ENCODE results near the gene MYBPH.

DNA sequence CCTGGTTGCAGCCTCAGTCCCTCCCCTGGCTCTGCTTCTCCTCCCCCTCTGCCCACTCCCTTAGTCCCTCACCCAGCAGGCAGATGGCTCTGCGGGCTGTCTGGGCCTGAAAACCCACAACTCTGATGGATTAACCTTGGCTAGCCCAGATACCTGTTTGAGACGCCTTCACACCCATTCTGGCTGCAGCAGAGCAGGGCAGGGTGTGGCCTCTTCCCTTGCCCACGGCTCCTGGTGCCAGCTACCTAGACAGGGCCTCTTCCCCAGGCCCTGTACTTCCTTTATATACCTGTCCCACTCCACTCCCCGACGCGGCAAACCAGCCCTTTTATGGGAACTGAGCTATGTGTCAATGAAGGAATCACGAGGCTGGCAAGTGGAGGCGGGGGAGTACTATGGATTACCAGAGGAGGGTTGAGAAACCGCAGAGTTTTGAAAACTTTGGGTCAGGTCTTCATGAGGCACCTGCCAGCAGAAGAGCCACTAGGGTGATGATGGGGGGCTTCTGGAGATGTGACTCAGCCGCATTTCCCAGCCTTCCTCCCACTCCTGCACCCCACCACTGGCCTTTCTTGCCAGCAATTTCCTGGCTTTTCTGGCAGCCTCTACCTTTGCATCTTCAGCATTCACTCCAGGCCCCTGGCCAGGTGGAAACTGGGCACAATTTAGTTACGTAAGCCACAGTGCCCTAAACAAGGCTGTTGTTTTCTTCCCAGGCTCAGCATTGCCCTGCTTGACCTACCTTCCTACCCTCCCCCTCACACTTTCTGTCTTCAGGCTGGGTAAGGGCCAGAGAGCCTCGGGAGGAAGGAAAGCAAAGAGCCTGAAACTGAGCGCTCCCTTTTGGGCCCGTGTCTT lies 11.0 kb upstream of the MYBPH start, which contains the start of gene CHI3L1:
- TF ChIP-seq RAD21 (IDR thresholded peaks at IDR 0.05; ENCODE audit: insufficient read depth, low read depth, low read length), result no peak
- no peak for TF ChIP-seq NFYB (IDR thresholded peaks at IDR 0.05; ENCODE audit: insufficient read depth, low read depth, low read length)
- TF ChIP-seq YY1 (IDR thresholded peaks at IDR 0.05; ENCODE audit: low read depth, low read length), result no peak
- TF ChIP-seq CHD4 (IDR thresholded peaks at IDR 0.05), result no peak
- TF ChIP-seq JUNB (IDR thresholded peaks at IDR 0.05), result no peak
- TF ChIP-seq ZNF274 (IDR thresholded peaks at IDR 0.05; ENCODE audit: insufficient read depth, insufficient read length), result no peak
- TF ChIP-seq NRF1 (conservative IDR thresholded peaks at IDR 0.05; ENCODE audit: low read depth, low read length), result no peak
- no peak for TF ChIP-seq TCF7 (IDR thresholded peaks at IDR 0.05; ENCODE audit: borderline replicate concordance)
- TF ChIP-seq, protein P1, sequence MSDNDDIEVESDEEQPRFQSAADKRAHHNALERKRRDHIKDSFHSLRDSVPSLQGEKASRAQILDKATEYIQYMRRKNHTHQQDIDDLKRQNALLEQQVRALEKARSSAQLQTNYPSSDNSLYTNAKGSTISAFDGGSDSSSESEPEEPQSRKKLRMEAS (IDR thresholded peaks at IDR 0.05; ENCODE audit: low read depth, low read length), result no peak
- TF ChIP-seq MXI1 (IDR thresholded peaks at IDR 0.05; ENCODE audit: low read depth, low read length), result no peak
- TF ChIP-seq, protein P2, sequence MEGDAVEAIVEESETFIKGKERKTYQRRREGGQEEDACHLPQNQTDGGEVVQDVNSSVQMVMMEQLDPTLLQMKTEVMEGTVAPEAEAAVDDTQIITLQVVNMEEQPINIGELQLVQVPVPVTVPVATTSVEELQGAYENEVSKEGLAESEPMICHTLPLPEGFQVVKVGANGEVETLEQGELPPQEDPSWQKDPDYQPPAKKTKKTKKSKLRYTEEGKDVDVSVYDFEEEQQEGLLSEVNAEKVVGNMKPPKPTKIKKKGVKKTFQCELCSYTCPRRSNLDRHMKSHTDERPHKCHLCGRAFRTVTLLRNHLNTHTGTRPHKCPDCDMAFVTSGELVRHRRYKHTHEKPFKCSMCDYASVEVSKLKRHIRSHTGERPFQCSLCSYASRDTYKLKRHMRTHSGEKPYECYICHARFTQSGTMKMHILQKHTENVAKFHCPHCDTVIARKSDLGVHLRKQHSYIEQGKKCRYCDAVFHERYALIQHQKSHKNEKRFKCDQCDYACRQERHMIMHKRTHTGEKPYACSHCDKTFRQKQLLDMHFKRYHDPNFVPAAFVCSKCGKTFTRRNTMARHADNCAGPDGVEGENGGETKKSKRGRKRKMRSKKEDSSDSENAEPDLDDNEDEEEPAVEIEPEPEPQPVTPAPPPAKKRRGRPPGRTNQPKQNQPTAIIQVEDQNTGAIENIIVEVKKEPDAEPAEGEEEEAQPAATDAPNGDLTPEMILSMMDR (IDR thresholded peaks at IDR 0.05 in 2 of 3, conservative IDR thresholded peaks at IDR 0.05 in 1 of 3; ENCODE audit: control insufficient read depth in 2 of 3, extremely low read depth in 1 of 3, insufficient read depth in 1 of 3, low read depth in 3 of 3, low read length in 3 of 3), result no peak
